GM21717 (cell line): ENCODE data around the gene NMB.
"Not testable (repeated sequence)": the region's sequence is repeated elsewhere in the genome, so short reads cannot be mapped to it uniquely, and the experiment has no call there.

Source experiments
- ATAC-seq: cut with Tn5 transposase; IDR thresholded peaks from one replicate; pipeline ENCODE4 v1.9.1; 2021; ENCODE audit warnings: mild to moderate bottlenecking, moderate library complexity; ENCODE audit not compliant: unreplicated experiment

NMB gene

DNA sequence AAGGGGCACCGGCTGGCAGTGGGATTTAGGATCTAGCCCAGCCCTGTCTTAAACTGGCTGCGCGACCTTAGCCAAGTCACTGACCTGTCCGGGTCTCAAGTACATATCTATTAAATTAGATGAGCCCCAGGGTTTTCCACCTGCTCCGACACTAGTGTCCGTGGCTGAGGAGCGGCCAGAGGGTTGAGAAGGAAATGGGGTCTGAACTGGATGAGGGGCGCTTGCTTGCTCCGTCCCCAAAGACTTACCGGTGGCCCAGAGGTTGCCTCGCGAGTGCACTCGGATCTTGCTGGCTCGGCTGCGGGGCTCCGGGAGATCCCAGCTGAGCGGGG is 285 bp downstream of the NMB start:
- ATAC-seq: no peak

GRCh38 chr15:84656972-84657371 is 1.0 kb downstream of the NMB start:
- no peak for ATAC-seq

DNA sequence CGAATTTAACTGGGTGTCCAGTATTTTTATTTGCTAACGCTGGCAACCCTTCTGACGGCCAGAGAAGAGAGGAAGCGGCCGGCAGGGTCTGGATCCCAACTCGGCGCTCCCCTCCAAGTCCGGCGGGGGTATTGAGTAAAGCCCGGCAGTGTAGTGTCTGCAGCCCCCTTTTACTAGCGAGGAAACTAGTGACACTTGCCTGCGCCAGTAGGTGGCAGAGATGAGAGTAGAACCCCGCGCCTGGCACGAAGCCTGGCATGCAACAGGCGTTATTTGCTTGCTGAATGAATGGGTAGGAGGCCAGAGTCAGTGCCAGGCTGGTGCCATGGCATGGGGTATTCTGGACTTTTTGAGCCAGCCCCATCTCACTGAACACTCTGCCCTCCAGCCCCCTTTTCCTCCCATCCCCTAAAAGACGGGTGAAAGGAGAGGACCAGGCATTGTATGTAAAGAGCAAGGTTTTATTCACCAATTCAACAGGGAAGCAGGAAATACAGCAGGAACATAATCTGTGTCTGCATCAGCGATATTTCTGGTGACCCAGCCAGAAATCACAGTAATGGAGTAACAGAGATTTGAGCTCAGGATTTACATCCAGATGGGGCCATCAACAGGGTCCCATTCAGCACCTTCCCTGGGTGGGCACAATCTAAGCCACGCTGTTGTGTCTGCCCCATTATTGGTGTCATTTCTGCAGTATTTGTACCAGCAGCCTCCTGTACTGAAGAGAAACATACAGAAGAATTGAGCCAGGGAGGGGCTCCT is 3.1 kb downstream of the NMB start:
- no peak for ATAC-seq

GRCh38 chr15:84653910-84654688 is 3.9 kb downstream of the NMB start, which contains the start of gene WDR73:
WDR73 (minus strand) TSS chr15:84654283; CDS start chr15:84654274, 9 bp downstream.
- ATAC-seq: peak; percentile 82

DNA sequence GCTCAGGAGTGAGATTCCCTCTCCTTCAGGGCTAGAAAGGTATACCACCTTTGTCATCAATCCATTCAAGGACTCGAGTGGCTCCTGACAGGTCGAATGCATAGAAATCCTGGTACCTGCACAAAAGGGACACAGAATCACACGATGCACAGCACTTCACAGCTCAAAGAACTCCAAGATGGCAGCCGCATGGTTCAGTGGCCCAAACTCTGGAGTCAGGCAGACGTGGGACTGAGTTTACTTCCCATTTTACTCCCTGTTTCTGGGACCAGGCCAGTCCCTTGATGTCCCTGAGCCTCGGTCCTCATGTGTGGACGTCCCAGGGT is 4.5 kb downstream of the NMB start:
- ATAC-seq: no peak

GRCh38 chr15:84649706-84650105 is 8.3 kb downstream of the NMB start:
- no peak for ATAC-seq

- ATAC-seq: no peak
Measured at GRCh38 chr15:84648539-84648938, 9.5 kb downstream of the NMB start.

GRCh38 chr15:84647726-84648125 is 10.3 kb downstream of the NMB start:
- no peak for ATAC-seq

GRCh38 chr15:84645997-84646396 is 12.0 kb downstream of the NMB start:
- no peak for ATAC-seq

- ATAC-seq: no peak
Measured at GRCh38 chr15:84645496-84645895, 12.5 kb downstream of the NMB start.

- no peak for ATAC-seq
Measured at GRCh38 chr15:84643838-84644237, 14.2 kb downstream of the NMB start.

GRCh38 chr15:84642640-84643039 is 15.4 kb downstream of the NMB start:
- ATAC-seq: not testable (repeated sequence)

DNA sequence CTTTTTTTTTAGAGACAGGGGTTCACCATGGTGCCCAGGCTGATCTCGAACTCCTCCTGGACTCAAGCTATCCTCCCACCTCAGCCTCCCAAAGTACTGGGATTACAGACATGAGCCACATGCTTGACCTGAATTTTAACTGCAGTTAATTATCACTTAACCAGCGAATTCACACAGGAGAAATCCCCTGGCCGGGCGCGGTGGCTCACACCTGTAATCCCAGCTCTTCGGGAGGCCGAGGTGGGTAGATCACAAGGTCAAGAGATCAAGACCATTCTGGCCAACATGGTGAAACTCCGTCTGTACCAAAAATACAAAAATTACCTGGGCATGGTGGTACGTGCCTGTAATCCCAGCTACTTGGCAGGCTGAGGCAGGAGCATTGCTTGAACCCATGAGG is 16.1 kb downstream of the NMB start:
- not testable (repeated sequence) for ATAC-seq

- no peak for ATAC-seq
Measured at GRCh38 chr15:84638103-84638502, 19.9 kb downstream of the NMB start.

DNA sequence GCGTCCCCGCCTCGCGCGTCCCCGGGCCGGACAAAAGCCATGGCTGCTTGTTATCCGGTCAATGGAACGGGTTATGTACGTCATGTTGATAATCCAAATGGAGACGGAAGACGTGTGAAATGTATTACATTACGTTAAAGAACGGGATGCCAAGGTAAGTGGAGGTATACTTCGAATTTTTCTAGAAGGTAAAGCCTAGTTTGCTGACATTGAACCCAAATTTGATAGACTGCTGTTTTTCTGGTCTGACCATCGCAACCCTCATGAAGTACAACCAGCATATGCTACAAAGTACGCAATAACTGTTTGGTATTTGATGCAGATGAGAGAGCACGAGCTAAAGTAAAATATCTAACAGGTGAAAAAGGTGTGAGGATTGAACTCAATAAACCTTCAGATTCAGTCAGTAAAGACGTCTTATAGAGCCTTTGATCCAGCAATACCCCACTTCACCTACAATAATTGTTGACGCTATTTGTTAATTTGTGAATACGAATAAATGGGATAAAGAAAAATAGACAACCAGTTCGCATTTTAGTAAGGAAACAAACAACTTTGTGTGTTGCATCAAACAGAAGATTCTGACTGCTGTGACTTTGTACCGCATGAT is 23.7 kb downstream of the NMB start:
- no peak for ATAC-seq

DNA sequence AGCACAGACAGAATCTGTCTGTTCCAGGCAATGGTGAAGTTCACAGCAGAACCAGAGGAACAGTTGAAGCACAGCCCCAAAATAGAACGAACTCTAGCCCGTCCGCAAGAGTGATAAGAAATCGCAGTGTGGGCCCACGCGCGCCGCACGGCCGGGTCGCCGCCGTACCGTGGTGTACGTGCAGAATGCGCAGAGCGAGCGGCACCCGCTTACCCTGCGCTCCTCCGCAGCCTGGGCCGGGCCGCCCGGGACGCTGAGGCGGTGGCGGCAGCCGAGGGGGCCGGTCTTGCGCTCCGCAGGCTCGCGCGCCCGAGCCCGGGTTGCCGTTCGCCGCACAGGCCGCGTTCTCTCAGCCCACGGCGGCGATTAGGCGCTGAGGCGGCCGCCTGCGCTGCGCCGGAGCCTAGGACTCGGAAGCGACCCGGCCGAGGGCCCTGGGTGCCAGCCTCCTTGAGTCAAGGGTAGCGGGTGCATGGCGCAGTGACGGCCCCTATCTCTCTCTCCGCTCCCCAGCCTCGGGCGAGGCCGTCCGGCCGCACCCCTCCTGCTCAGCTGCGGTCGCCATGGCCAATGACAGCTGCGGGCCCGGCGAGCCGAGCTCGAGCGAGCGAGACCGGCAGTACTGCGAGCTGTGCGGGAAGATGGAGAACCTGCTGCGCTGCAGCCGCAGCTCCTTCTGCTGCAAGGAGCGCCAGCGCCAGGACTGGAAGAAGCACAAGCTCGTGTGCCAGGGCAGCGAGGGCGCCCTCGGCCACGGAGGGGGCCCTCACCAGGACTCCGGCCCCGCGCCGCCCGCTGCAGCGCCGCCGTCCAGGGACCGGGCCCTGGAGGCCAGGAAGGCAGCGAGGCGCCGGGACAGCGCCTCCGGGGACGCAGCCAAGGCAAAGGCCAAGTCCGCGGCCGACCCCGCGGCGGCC is 24.4 kb downstream of the NMB start:
- ATAC-seq: peak; percentile 36

DNA sequence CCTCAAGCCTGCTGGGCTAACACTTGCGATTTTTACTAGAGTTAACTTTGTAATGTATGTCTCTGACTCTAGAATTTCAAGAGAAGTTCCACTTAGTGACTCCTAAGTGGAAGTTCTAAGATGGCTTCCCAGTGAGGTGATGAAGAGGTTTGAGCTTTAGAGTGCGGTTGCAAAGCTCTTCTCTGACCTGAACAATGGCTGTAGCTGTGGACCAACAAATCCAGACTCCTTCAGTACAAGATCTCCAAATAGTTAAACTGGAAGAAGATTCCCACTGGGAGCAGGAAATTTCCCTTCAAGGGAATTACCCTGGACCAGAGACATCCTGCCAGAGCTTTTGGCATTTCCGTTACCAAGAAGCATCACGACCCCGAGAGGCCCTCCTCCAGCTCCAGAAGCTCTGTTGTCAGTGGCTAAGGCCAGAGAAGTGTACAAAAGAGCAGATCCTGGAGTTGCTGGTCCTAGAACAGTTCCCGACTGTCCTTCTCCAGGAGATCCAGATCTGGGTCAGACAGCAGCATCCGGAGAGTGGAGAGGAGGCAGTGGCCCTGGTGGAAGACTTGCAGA is 26.2 kb downstream of the NMB start:
- ATAC-seq: no peak

GRCh38 chr15:84629033-84629432 is 29.0 kb downstream of the NMB start:
- ATAC-seq: no peak

DNA sequence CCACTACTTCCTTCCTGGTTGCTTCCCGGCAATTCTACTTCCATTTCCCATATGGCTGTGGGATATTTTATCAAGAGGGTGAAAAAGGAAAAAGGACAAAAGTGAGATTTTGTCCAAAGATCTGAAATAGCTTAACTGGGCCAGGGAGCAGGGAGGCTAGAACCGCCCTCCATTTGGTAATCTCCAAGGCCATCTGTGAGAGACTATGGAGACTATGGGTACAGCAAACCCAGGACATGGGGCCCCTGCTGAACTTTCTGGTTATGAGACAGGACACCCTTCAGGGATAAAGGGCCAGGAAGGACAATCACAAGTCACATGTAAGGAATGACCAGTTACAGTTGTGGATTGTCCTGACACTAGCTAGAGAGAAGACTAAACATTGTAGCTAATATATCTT is 32.9 kb downstream of the NMB start:
- ATAC-seq: no peak

GRCh38 chr15:84624359-84624758 is 33.6 kb downstream of the NMB start:
- no peak for ATAC-seq
